C1 segment of cervical spinal cord (tissue), 14 donors: ENCODE measurements around the gene MCF2L2.
"Not testable (repeated sequence)": the region's sequence is repeated elsewhere in the genome, so short reads cannot be mapped to it uniquely, and the experiment has no call there.

Source experiments
- DNase-seq, 14 donors: peaks; one replicate each; lab custom pipeline; 2025; lab: John Stamatoyannopoulos, UW

The MCF2L2 gene

GRCh38 chr3:183172051-183172639 lies 256.3 kb downstream of the MCF2L2 start:
- no peak for DNase-seq

- DNase-seq = not testable (repeated sequence)
Observed at GRCh38 chr3:183167975-183168374, 260.4 kb downstream of the MCF2L2 start.

GRCh38 chr3:183163563-183163962 lies 264.9 kb downstream of the MCF2L2 start:
- no peak for DNase-seq

- no peak for DNase-seq
Observed at GRCh38 chr3:183161552-183162336, 266.7 kb downstream of the MCF2L2 start.

GRCh38 chr3:183160616-183161015 lies 267.8 kb downstream of the MCF2L2 start:
- DNase-seq = no peak

- DNase-seq = peak in 1 of 14 donors; percentile 20
Observed at GRCh38 chr3:183159333-183159732, 269.1 kb downstream of the MCF2L2 start.

GRCh38 chr3:183158551-183159006 lies 269.8 kb downstream of the MCF2L2 start:
- DNase-seq = no peak

GRCh38 chr3:183158113-183158512 lies 270.3 kb downstream of the MCF2L2 start:
- no peak for DNase-seq

- DNase-seq = no peak
Observed at GRCh38 chr3:183156266-183156665, 272.2 kb downstream of the MCF2L2 start.

- no peak for DNase-seq
Observed at GRCh38 chr3:183155499-183155898, 272.9 kb downstream of the MCF2L2 start.

GRCh38 chr3:183153210-183153950 lies 275.0 kb downstream of the MCF2L2 start:
- DNase-seq = no peak

- no peak for DNase-seq
Observed at GRCh38 chr3:183151821-183152351, 276.5 kb downstream of the MCF2L2 start.

GRCh38 chr3:183151086-183151485 lies 277.3 kb downstream of the MCF2L2 start:
- no peak for DNase-seq

- DNase-seq = no peak
Observed at GRCh38 chr3:183149915-183150750, 278.3 kb downstream of the MCF2L2 start.

GRCh38 chr3:183148056-183148455 lies 280.4 kb downstream of the MCF2L2 start:
- no peak for DNase-seq

GRCh38 chr3:183144363-183144762 lies 284.1 kb downstream of the MCF2L2 start:
- no peak for DNase-seq

GRCh38 chr3:183142199-183142598 lies 286.2 kb downstream of the MCF2L2 start:
- DNase-seq = no peak

- DNase-seq = no peak
Observed at GRCh38 chr3:183134844-183135243, 293.6 kb downstream of the MCF2L2 start.

- DNase-seq = no peak
Observed at GRCh38 chr3:183132409-183132808, 296.0 kb downstream of the MCF2L2 start.

- DNase-seq = no peak
Observed at GRCh38 chr3:183131735-183132134, 296.7 kb downstream of the MCF2L2 start.

GRCh38 chr3:183131186-183131725 lies 297.2 kb downstream of the MCF2L2 start:
- DNase-seq = no peak
